Neuronal stem cell (in vitro differentiated cells): ENCODE data around the gene DHRS2.

Experiments used
- DNase-seq: peaks from one replicate; pipeline ENCODE4 v3.0.0-alpha.2; 2013; ENCODE audit warnings: low spot score
- H2AFZ ChIP-seq: one replicate; pipeline ENCODE4 v1.6.1; 2013; ENCODE audit warnings: mild to moderate bottlenecking, low read length, inconsistent platforms
- H2AK5ac ChIP-seq: 2 replicates; pipeline ENCODE4 v1.6.1; 2013; ENCODE audit warnings: low read depth, mild to moderate bottlenecking, inconsistent platforms, low read length, moderate library complexity, mixed read lengths
- H2BK120ac ChIP-seq: 2 replicates; pipeline ENCODE4 v1.6.1; 2013; ENCODE audit warnings: low read depth, mild to moderate bottlenecking, inconsistent platforms, low read length, moderate library complexity, mixed read lengths
- H2BK12ac ChIP-seq: one replicate; pipeline ENCODE4 v1.6.1; 2013; ENCODE audit warnings: low read length, inconsistent platforms
- H2BK15ac ChIP-seq: 2 replicates; pipeline ENCODE4 v1.6.1; 2013; ENCODE audit warnings: mild to moderate bottlenecking, low read length, inconsistent platforms, mixed read lengths
- H2BK5ac ChIP-seq: one replicate; pipeline ENCODE4 v1.6.1; 2013; ENCODE audit warnings: inconsistent platforms, mild to moderate bottlenecking, low read length, moderate library complexity
- H3K14ac ChIP-seq: one replicate; pipeline ENCODE4 v1.6.1; 2013; ENCODE audit warnings: low read length, inconsistent platforms
- H3K18ac ChIP-seq: 2 replicates; pipeline ENCODE4 v1.6.1; 2013; ENCODE audit warnings: low read length, inconsistent platforms
- H3K23ac ChIP-seq: 2 replicates; pipeline ENCODE4 v1.6.1; 2013; ENCODE audit warnings: low read depth, mild to moderate bottlenecking, mixed read lengths, low read length, inconsistent platforms; ENCODE audit not compliant: poor library complexity
- H3K27ac ChIP-seq: replicated peaks from 3 replicates; pipeline ENCODE4 v1.5.1; 2013; ENCODE audit warnings: low read length, inconsistent platforms
- H3K27me3 ChIP-seq, 3 experiments: 2 replicates each; pipeline ENCODE4 v1.6.1; 2013; ENCODE audit warnings: low read length in 3 of 3, mild to moderate bottlenecking in 2 of 3, inconsistent platforms in 1 of 3, low read depth in 1 of 3, mixed read lengths in 1 of 3, moderate library complexity in 1 of 3; ENCODE audit not compliant: control insufficient read depth in 3 of 3, insufficient read depth in 3 of 3
- H3K36me3 ChIP-seq, 2 donors: replicated peaks in 1 of 2; 2 replicates each; pipeline ENCODE4 v1.6.1; 2013; ENCODE audit warnings: low read length in 2 of 2; ENCODE audit not compliant: control insufficient read depth in 2 of 2, insufficient read depth in 2 of 2
- H3K4ac ChIP-seq: 2 replicates; pipeline ENCODE4 v1.6.1; 2013; ENCODE audit warnings: inconsistent platforms, mild to moderate bottlenecking, low read length, moderate library complexity
- H3K4me1 ChIP-seq, 2 donors: 1 replicate in 1 of 2; 2 replicates in 1 of 2; pipeline ENCODE4 v1.6.1; 2013; ENCODE audit warnings: low read length in 2 of 2, low read depth in 1 of 2; ENCODE audit not compliant: control insufficient read depth in 2 of 2, insufficient read depth in 1 of 2
- H3K4me2 ChIP-seq: one replicate; pipeline ENCODE4 v1.6.1; 2013; ENCODE audit warnings: mild to moderate bottlenecking, low read length, inconsistent platforms; ENCODE audit not compliant: insufficient read depth, poor library complexity, severe bottlenecking
- H3K4me3 ChIP-seq, 2 donors: 2 replicates each; pipeline ENCODE4 v1.5.1; 2013; ENCODE audit warnings: low read length in 2 of 2, mild to moderate bottlenecking in 2 of 2, inconsistent platforms in 1 of 2, moderate library complexity in 1 of 2
- H3K79me1 ChIP-seq: one replicate; pipeline ENCODE4 v1.6.1; 2013; ENCODE audit warnings: low read depth, mild to moderate bottlenecking, inconsistent platforms, low read length, moderate library complexity
- H3K9ac ChIP-seq: one replicate; pipeline ENCODE4 v1.6.1; 2013; ENCODE audit warnings: mild to moderate bottlenecking, low read depth, low read length, inconsistent platforms; ENCODE audit not compliant: poor library complexity
- H3K9me3 ChIP-seq, 2 donors: replicated peaks in 1 of 2; 2 replicates each; pipeline versions ENCODE3 to v1.6.1; 2013; ENCODE audit warnings: low read length in 2 of 2, mild to moderate bottlenecking in 2 of 2, inconsistent platforms in 1 of 2, low read depth in 1 of 2, mixed read lengths in 1 of 2, moderate library complexity in 1 of 2; ENCODE audit not compliant: control insufficient read depth in 2 of 2, insufficient read depth in 1 of 2
- H4K8ac ChIP-seq: one replicate; pipeline ENCODE4 v1.6.1; 2013; ENCODE audit warnings: low read depth, mild to moderate bottlenecking, inconsistent platforms, low read length, moderate library complexity
- H4K91ac ChIP-seq: one replicate; pipeline ENCODE4 v1.6.1; 2013; ENCODE audit warnings: low read length, low read depth, mild to moderate bottlenecking, inconsistent platforms; ENCODE audit not compliant: poor library complexity
- WGBS, 2 donors: extraction: QIAGEN DNeasy Blood & Tissue Kit; methylation state at CpG; one replicate each; pipeline ENCODE4 v1.1.7; 2013; ENCODE audit warnings: missing lambda C conversion rate in 2 of 2, mixed read lengths in 1 of 2; ENCODE audit not compliant: insufficient read length in 2 of 2, insufficient replicate concordance in 1 of 2; ENCODE audit errors: extremely low coverage in 2 of 2; 5-methylcytosine and 5-hydroxymethylcytosine counted together

DHRS2 gene

GRCh38 chr14:23617539-23617938 is 18.6 kb upstream of the DHRS2 start:
- no peaks in the 10 kb centered on the region for H3K79me1 ChIP-seq
- H3K27ac ChIP-seq: no peak overlapping the region
- no peak overlapping the region for H2AFZ ChIP-seq
- no peak for DNase-seq
- H3K9ac ChIP-seq: no peak overlapping the region
- H3K27me3 ChIP-seq: peaks cover 0 to 4% (median 0%) of the 10 kb centered on the region in 3 experiments
- H4K8ac ChIP-seq: no peak overlapping the region
- no peak overlapping the region for H2BK15ac ChIP-seq
- H2BK120ac ChIP-seq: no peak overlapping the region
- H2AK5ac ChIP-seq: no peak overlapping the region
- no peak overlapping the region for H3K14ac ChIP-seq
- no peak overlapping the region for H3K4me2 ChIP-seq
- H3K9me3 ChIP-seq: no peaks in the 10 kb centered on the region
- no peaks in the 10 kb centered on the region for H3K36me3 ChIP-seq
- H3K4me1 ChIP-seq: no peaks in the 10 kb centered on the region
- H3K18ac ChIP-seq: no peak overlapping the region
- H3K23ac ChIP-seq: no peak overlapping the region
- WGBS, 2 donors: no CpG with 5 or more reads among the region's 1 CpG
- no peak overlapping the region for H3K4ac ChIP-seq
- no peak overlapping the region for H2BK5ac ChIP-seq
- H2BK12ac ChIP-seq: no peak overlapping the region
- no peak overlapping the region for H3K4me3 ChIP-seq
- no peak overlapping the region for H4K91ac ChIP-seq

- Histone ChIP-seq H4K8ac (no peak overlapping the region), H2BK12ac (no peak overlapping the region), H2AFZ (no peak overlapping the region), H2BK5ac (no peak overlapping the region), H3K14ac (no peak overlapping the region), H2BK120ac (no peak overlapping the region), H3K9ac (no peak overlapping the region), H3K18ac (no peak overlapping the region), H4K91ac (no peak overlapping the region), H3K4me1 (no peaks in the 10 kb centered on the region), H3K27me3 (peaks cover 0 to 4% (median 0%) of the 10 kb centered on the region in 3 experiments), H2BK15ac (no peak overlapping the region), H3K23ac (no peak overlapping the region), H3K79me1 (no peaks in the 10 kb centered on the region), H3K4me2 (no peak overlapping the region), H3K36me3 (no peaks in the 10 kb centered on the region), H3K4ac (no peak overlapping the region), H3K27ac (no peak overlapping the region), H2AK5ac (no peak overlapping the region), H3K4me3 (no peak overlapping the region), H3K9me3 (peaks cover 0 to 2% of the 10 kb centered on the region in 2 donors)
- DNase-seq: no peak
- no CpG with 5 or more reads among the region's 2 CpGs for WGBS, 2 donors
Measured at GRCh38 chr14:23618415-23618988, 17.7 kb upstream of the DHRS2 start.

GRCh38 chr14:23620177-23620702 is 15.9 kb upstream of the DHRS2 start:
- peaks cover 6 to 16% of the 10 kb centered on the region in 2 donors for H3K9me3 ChIP-seq

GRCh38 chr14:23621204-23621931 is 14.8 kb upstream of the DHRS2 start:
- no peak for DNase-seq
- no peaks in the 10 kb centered on the region for H3K4me1 ChIP-seq
- H2AFZ ChIP-seq: no peak overlapping the region
- H3K4ac ChIP-seq: no peak overlapping the region
- H3K14ac ChIP-seq: no peak overlapping the region
- H3K4me3 ChIP-seq: no peak overlapping the region
- H2BK5ac ChIP-seq: no peak overlapping the region
- H2AK5ac ChIP-seq: no peak overlapping the region
- no peak overlapping the region for H3K9ac ChIP-seq
- no peak overlapping the region for H3K18ac ChIP-seq
- WGBS, 2 donors: no CpG with 5 or more reads among the region's 6 CpGs
- no peak overlapping the region for H3K23ac ChIP-seq
- H3K36me3 ChIP-seq: no peaks in the 10 kb centered on the region
- H3K27me3 ChIP-seq: no peaks in the 10 kb centered on the region
- H2BK12ac ChIP-seq: no peak overlapping the region
- H2BK120ac ChIP-seq: no peak overlapping the region
- H3K79me1 ChIP-seq: no peaks in the 10 kb centered on the region
- no peak overlapping the region for H4K8ac ChIP-seq
- H4K91ac ChIP-seq: no peak overlapping the region
- peaks cover 6 to 20% of the 10 kb centered on the region in 2 donors for H3K9me3 ChIP-seq
- H3K4me2 ChIP-seq: no peak overlapping the region
- H2BK15ac ChIP-seq: no peak overlapping the region
- no peak overlapping the region for H3K27ac ChIP-seq

More at GRCh38 chr14:23620177-23620702, 15.9 kb upstream of the DHRS2 start:
- no peak overlapping the region for H2BK15ac ChIP-seq
- H3K18ac ChIP-seq: no peak overlapping the region
- H3K4ac ChIP-seq: no peak overlapping the region
- H2BK120ac ChIP-seq: no peak overlapping the region
- no peak overlapping the region for H3K27ac ChIP-seq
- H3K27me3 ChIP-seq: no peaks in the 10 kb centered on the region
- no peak overlapping the region for H3K23ac ChIP-seq
- H3K4me3 ChIP-seq: no peak overlapping the region
- no peak overlapping the region for H4K91ac ChIP-seq
- DNase-seq: no peak
- no peak overlapping the region for H3K4me2 ChIP-seq
- no peak overlapping the region for H2AK5ac ChIP-seq
- no peaks in the 10 kb centered on the region for H3K4me1 ChIP-seq
- H3K79me1 ChIP-seq: no peaks in the 10 kb centered on the region
- no peak overlapping the region for H3K14ac ChIP-seq
- no peaks in the 10 kb centered on the region for H3K36me3 ChIP-seq
- H2BK12ac ChIP-seq: no peak overlapping the region
- no peak overlapping the region for H2BK5ac ChIP-seq
- H4K8ac ChIP-seq: no peak overlapping the region
- WGBS, 2 donors: no CpG with 5 or more reads among the region's 3 CpGs
- H3K9ac ChIP-seq: no peak overlapping the region
- H2AFZ ChIP-seq: no peak overlapping the region
